ENCODE results near the gene ZNF491.

Gene ZNF491

DNA sequence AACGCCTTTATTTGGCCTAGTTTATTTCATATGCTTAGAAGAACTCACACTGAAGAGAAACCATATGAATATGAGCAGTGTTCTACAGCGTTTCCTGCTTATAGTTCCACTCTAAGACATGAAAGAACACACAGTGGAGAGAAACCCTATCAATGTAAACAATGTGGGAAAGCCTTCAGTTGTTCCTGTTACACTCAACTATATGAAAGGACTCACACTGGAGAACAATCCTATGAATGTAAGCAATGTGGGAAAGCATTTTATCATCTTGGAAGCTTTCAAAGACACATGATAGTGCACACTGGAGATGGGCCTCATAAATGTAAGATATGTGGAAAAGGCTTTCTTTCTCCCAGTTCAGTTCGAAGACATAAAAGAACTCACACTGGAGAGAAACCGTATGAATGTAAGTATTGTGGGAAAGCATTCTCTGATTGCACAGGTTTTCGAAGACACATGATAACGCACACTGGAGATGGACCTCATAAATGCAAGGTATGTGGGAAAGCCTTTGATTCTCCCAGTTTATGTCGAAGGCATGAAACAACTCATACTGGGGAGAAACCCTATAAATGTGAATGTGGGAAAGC is 17.8 kb upstream of the ZNF491 start:
- DNase-seq = no peak
- H3K9me3 Mint-ChIP-seq = peaks cover 72% of the 10 kb centered on the region
- CTCF ChIA-PET = no interaction called here
- no peak overlapping the region for H3K4me3 Mint-ChIP-seq
- H3K27me3 Mint-ChIP-seq = no peaks in the 10 kb centered on the region
- H3K27ac Mint-ChIP-seq = no peak overlapping the region
- H3K36me3 Mint-ChIP-seq = peaks cover 72% of the 10 kb centered on the region
- H3K4me1 Mint-ChIP-seq = no peaks in the 10 kb centered on the region

DNA sequence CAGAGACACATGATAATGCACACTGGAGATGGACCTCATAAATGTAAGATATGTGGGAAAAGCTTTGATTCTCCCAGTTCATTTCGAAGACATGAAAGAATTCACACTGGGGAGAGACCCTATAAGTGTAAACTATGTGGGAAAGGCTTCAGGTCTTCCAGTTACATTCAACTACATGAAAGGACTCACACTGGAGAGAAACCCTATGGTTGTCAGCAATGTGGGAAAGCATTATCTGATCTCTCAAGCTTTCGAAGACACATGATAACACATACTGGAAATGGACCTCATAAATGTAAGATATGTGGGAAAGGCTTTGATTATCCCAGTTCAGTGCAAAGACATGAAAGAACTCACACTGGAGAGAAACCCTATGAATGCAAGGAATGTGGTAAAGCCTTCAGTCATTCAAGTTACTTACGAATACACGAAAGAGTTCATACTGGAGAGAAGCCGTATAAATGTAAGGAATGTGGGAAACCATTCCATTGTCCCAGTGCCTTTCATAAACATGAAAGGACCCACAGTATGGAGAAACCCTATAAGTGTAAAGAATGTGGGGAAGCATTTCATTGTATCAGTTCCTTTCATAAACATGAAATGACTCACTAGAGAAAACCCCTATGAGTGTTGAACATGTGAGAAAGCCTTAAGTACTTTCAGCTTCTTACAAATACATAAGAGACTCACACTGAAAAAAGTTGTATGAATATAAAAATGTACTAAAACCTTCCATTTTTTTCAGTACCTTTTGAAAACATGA is 16.8 kb upstream of the ZNF491 start:
- Mint-ChIP-seq H3K9me3 (peaks cover 70% of the 10 kb centered on the region), H3K27me3 (no peaks in the 10 kb centered on the region), H3K36me3 (peaks cover 65% of the 10 kb centered on the region), H3K4me1 (no peaks in the 10 kb centered on the region), H3K27ac (no peak overlapping the region), H3K4me3 (no peak overlapping the region)
- CTCF ChIA-PET = no interaction called here
- DNase-seq = no peak

DNA sequence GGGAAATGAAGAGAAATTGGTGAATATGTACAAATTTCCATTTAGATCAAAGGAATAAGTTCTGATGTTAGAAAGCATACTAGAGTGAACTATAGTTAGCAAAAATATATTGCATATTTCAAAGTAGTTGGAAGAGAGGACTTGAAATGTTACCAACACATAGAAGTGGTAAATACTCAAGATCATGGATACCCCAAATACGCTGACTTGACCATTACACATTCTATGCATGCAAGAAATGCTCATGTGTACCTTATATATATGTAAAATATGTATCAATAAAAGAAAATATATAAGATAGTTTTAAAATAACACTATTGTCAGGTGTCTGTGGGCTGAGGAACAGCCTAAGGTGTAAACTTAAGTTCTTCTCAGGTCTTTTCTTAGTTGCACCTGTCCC is 14.6 kb upstream of the ZNF491 start:
- Mint-ChIP-seq H3K4me3 (no peak overlapping the region), H3K27me3 (no peaks in the 10 kb centered on the region), H3K9me3 (peaks cover 69% of the 10 kb centered on the region), H3K36me3 (peaks cover 46% of the 10 kb centered on the region), H3K27ac (no peak overlapping the region), H3K4me1 (no peaks in the 10 kb centered on the region)
- CTCF ChIA-PET = no interaction called here
- DNase-seq = no peak

DNA sequence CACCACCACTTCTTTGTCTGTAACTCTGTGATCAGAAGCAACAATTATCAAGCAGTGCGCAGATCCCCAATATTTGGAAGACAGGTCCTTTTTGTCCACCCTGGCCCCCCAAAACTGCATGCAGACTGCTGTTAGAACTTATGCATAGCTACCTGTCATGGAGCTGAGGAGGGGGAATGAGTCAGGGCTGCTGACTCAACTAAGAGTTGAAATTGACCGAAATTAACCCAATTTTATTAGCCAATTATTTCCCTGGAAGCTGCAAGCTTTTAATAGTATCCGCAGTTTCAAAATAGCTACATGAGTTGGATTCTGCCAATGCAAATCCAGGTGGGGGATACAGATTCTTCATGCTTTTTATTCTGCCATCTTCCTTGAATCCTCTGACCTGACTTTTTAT is 14.0 kb upstream of the ZNF491 start:
- peaks cover 72% of the 10 kb centered on the region for H3K9me3 Mint-ChIP-seq
- no peaks in the 10 kb centered on the region for H3K4me1 Mint-ChIP-seq
- CTCF ChIA-PET = no interaction called here

DNA sequence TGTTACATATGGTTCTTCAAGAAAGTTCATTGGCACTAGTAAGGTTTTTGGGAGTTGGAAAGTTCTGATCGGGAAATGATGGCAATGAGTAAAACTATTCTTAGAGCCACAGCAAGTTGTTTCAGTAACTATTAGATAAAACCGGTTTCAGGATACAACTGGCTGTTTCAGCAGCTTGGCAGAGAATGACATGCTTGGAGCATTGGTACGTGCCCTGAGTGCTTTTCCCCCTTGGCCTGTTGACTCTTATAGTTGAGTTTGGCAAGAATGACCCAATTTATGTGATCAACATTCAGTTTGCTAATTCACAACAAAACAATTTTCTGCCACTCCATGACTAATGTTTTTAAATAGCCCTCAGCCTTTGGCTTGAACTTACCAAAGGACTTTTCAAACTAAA is 10.8 kb upstream of the ZNF491 start:
- Mint-ChIP-seq H3K27me3 (no peaks in the 10 kb centered on the region), H3K4me3 (no peak overlapping the region), H3K9me3 (peaks cover 69% of the 10 kb centered on the region), H3K36me3 (peaks cover 20% of the 10 kb centered on the region), H3K4me1 (no peaks in the 10 kb centered on the region), H3K27ac (no peak overlapping the region)
- CTCF ChIA-PET = no interaction called here
- DNase-seq = no peak

More for the DNA sequence above, 14.0 kb upstream of the ZNF491 start:
- H3K27ac Mint-ChIP-seq = no peak overlapping the region
- H3K4me3 Mint-ChIP-seq = no peak overlapping the region
- DNase-seq = no peak
- peaks cover 44% of the 10 kb centered on the region for H3K36me3 Mint-ChIP-seq
- H3K27me3 Mint-ChIP-seq = no peaks in the 10 kb centered on the region

DNA sequence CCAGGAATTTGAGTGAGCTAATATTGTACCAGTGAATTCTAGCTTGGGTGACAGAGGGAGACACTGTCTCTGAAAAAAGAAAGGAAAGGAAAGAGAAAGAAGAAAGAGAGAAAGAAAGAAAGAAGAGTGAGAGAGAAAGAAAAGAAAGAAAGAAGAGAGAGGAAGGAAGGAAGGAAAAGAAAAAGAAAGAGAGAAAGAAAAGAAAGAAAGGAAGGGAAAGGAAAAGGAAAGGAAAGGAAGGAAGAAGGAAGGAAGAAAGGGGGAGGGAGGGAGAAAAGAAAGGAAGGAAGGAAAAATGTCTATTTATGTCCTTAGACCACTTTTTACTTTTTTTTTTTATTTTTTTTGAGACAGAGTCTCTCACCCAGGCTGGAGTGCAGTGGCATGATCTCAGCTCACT is 5.4 kb upstream of the ZNF491 start:
- Mint-ChIP-seq H3K4me3 (no peak overlapping the region), H3K9me3 (peaks cover 27% of the 10 kb centered on the region), H3K4me1 (peaks cover 7% of the 10 kb centered on the region), H3K36me3 (no peaks in the 10 kb centered on the region), H3K27me3 (peaks cover 21% of the 10 kb centered on the region), H3K27ac (no peak overlapping the region)
- CTCF ChIA-PET = no interaction called here
- DNase-seq = no peak

GRCh38 chr19:11797491-11797890 is 832 bp upstream of the ZNF491 start:
- H3K27me3 Mint-ChIP-seq = peaks cover 27% of the 10 kb centered on the region
- peaks cover 8% of the 10 kb centered on the region for H3K9me3 Mint-ChIP-seq
- peaks cover 17% of the 10 kb centered on the region for H3K4me1 Mint-ChIP-seq
- peak overlapping the region; percentile 11 for H3K27ac Mint-ChIP-seq
- CTCF ChIA-PET = interaction anchor here (0.6 to 2.4 kb wide), 27 partner anchors 15 to 871 kb away, joined by 3 to 24 read pairs (median 3); partner anchors contain the start of genes ZNF20, ZNF440, ZNF69 and ZNF700
- H3K36me3 Mint-ChIP-seq = no peaks in the 10 kb centered on the region
- peak; percentile 87 for DNase-seq
- H3K4me3 Mint-ChIP-seq = peak overlapping the region; percentile 84

DNA sequence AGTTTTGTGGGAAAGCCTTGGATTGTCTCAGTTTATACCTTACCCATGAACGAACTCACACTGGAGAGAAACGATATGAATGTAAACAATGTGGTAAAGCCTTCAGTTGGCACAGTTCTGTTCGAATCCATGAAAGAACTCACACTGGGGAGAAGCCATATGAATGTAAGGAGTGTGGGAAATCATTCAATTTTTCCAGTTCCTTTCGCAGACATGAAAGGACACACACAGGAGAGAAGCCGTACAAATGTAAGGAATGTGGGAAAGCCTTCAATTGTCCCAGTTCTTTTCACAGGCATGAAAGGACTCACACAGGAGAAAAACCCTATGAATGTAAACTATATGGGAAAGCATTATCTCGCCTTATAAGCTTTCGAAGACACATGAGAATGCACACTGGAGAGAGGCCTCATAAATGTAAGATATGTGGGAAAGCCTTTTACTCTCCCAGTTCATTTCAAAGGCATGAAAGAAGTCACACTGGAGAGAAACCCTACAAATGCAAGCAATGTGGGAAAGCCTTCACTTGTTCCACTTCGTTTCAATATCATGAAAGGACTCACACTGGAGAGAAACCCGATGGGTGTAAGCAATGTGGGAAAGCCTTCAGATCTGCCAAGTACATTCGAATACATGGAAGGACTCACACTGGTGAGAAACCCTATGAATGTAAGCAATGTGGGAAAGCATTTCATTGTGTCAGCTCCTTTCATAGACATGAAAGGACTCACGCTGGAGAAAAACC is 8.2 kb downstream of the ZNF491 start:
- CTCF ChIA-PET = no interaction called here
- H3K27ac Mint-ChIP-seq = no peak overlapping the region
- DNase-seq = no peak

GRCh38 chr19:11807099-11807380 is 8.7 kb downstream of the ZNF491 start:
- no peak for DNase-seq
- no peaks in the 10 kb centered on the region for H3K27me3 Mint-ChIP-seq
- H3K4me1 Mint-ChIP-seq = no peaks in the 10 kb centered on the region
- H3K9me3 Mint-ChIP-seq = peaks cover 60% of the 10 kb centered on the region
- CTCF ChIA-PET = no interaction called here
- H3K36me3 Mint-ChIP-seq = peaks cover 12% of the 10 kb centered on the region
- no peak overlapping the region for H3K27ac Mint-ChIP-seq
- no peak overlapping the region for H3K4me3 Mint-ChIP-seq

More for the DNA sequence above, 8.2 kb downstream of the ZNF491 start:
- Mint-ChIP-seq H3K27me3 (no peaks in the 10 kb centered on the region), H3K4me1 (no peaks in the 10 kb centered on the region), H3K4me3 (no peak overlapping the region), H3K9me3 (peaks cover 59% of the 10 kb centered on the region), H3K36me3 (peaks cover 12% of the 10 kb centered on the region)

GRCh38 chr19:11813703-11814028 is 15.3 kb downstream of the ZNF491 start:
- no peak for DNase-seq
- Mint-ChIP-seq H3K9me3 (peaks cover 37% of the 10 kb centered on the region), H3K27ac (peak overlapping the region; percentile 68), H3K4me3 (peak overlapping the region; percentile 80), H3K27me3 (no peaks in the 10 kb centered on the region), H3K36me3 (peaks cover 30% of the 10 kb centered on the region), H3K4me1 (peaks cover 26% of the 10 kb centered on the region)
- CTCF ChIA-PET = interaction anchor here (0.8 to 4.0 kb wide), 2 partner anchors 13 to 16 kb away, joined by 3 to 22 read pairs; partner anchors contain the start of gene ZNF491

DNA sequence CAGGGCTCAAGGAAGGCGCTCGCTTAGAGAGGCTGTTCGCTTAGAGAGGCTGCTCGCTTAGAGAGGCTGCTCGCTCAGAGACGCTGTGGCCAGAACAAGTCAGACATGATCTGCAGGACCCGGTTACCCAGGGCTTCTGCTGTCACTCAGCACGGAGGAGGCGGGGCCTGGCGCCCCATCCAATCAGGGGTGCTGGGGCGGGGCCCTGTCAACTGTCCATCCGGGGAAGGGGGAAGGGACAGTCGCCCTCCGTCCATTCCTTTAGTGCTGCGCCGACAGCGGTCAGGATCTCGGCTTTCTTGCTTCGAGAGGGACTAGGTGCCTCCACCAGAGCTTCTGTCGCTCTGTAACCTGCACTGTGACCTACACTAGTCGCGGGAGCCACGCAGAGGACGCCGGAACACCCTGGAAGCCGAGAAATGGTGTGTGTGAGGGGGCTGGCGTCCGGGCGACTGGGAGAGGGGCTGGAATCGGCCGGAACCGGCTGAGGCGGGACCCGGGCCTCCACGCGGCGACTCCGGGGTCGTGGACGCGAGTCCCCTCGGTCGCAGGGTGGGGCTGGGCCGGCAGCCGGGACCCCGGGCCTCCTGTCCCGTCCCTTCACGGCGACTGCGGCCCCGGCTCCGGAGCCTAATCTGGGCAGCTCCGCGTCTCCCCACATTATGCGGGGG is 15.8 kb downstream of the ZNF491 start, which contains the start of gene ZNF440:
Gene ZNF440 (plus strand): TSS at position 245 of the 671 bp plus-strand sequence. CDS start 175 bp downstream, at position 420.
- peak; percentile 94 for DNase-seq
- Mint-ChIP-seq H3K9me3 (peaks cover 34% of the 10 kb centered on the region), H3K4me3 (peak within 1 kb of the TSS; percentile 80), H3K4me1 (peaks cover 26% of the 10 kb centered on the region), H3K36me3 (peaks cover 31% of the 10 kb centered on the region), H3K27ac (peak within 1 kb of the TSS; percentile 68), H3K27me3 (no peaks in the 10 kb centered on the region)
- CTCF ChIA-PET = interaction anchor here (0.8 to 4.0 kb wide), 2 partner anchors 13 to 17 kb away, joined by 3 to 22 read pairs; partner anchors contain the start of gene ZNF491

DNA sequence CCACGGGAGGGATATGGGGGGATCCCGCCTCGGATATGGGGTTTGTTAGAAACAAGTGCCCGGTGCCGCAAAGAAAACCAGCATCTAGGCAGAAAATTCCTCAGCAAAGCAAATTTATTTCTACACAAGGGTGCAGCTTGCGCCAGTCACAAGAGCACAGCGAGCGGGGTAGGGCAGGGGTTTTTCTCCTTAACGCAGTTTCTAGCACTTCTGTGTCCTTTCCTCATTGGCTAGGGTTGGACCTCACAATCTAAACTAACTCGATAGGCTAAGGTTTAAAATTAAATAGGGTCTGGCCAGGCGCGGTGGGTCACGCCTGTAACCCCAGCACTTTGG is 16.3 kb downstream of the ZNF491 start:
- peaks cover 31% of the 10 kb centered on the region for H3K36me3 Mint-ChIP-seq
- peaks cover 26% of the 10 kb centered on the region for H3K4me1 Mint-ChIP-seq
- H3K27me3 Mint-ChIP-seq = no peaks in the 10 kb centered on the region
- peak overlapping the region; percentile 49 for H3K27ac Mint-ChIP-seq
- peak overlapping the region; percentile 79 for H3K4me3 Mint-ChIP-seq
- peaks cover 33% of the 10 kb centered on the region for H3K9me3 Mint-ChIP-seq
- no peak for DNase-seq
- CTCF ChIA-PET = interaction anchor here (4.0 kb wide), 1 partner anchor 17 kb away, joined by 22 read pairs; the partner anchor contains the start of gene ZNF491

DNA sequence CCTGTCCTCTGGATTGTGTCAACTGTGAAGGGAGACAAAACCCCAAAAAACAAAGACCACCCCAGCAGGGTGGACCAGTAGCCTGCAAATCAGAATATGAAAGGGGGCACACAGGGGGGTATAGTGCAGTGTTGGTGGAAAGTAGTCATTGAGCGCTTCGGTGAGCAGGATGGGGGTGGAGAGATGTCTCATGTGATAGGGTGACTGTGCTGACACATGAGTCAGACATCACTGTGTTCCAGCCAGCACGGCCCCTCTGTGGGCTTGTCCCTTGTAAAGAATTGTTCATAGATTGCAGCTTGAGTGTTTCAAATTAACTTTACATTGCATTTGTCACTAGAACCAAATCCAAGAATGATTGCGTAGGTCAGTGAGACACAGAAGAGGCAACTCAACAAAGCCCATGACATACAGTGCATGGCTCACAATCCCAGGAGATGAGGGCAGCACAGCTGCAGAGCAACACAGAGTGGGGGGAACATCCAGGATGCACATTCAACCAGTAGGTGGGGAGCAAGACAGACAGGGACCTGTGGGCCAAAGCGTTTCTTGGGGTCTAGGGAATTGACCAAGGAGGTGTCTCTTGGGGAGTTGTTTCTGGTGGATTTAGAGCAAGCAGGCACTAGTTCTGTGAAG is 23.3 kb downstream of the ZNF491 start:
- Mint-ChIP-seq H3K4me3 (no peak overlapping the region), H3K4me1 (no peaks in the 10 kb centered on the region), H3K9me3 (peaks cover 55% of the 10 kb centered on the region), H3K27me3 (no peaks in the 10 kb centered on the region), H3K36me3 (peaks cover 54% of the 10 kb centered on the region), H3K27ac (no peak overlapping the region)
- CTCF ChIA-PET = no interaction called here
- DNase-seq = no peak
